Stimulated activated naive CD8-positive, alpha-beta T cell treated with anti-CD3 and anti-CD28 coated beads, Interleukin-15, Interleukin-2, amounts not matched to agents 100 ng/mL and 50 ng/mL, for 24 hours (primary cell): ENCODE data around the gene ESPNL.

Experiments
- H3K27ac Mint-ChIP-seq: one replicate; pipeline ENCODE4 v1.8.0; 2021; ENCODE audit warnings: mild to moderate bottlenecking, mixed read lengths
- H3K27me3 Mint-ChIP-seq: one replicate; pipeline ENCODE4 v1.8.0; 2021; ENCODE audit warnings: mixed read lengths
- H3K36me3 Mint-ChIP-seq: one replicate; pipeline ENCODE4 v1.8.0; 2021; ENCODE audit warnings: low read depth, mixed read lengths
- H3K4me1 Mint-ChIP-seq: one replicate; pipeline ENCODE4 v1.8.0; 2021; ENCODE audit warnings: low read depth, mixed read lengths
- H3K4me3 Mint-ChIP-seq: one replicate; pipeline ENCODE4 v1.8.0; 2021; ENCODE audit warnings: mild to moderate bottlenecking, mixed read lengths
- H3K9me3 Mint-ChIP-seq: one replicate; pipeline ENCODE4 v1.8.0; 2021; ENCODE audit warnings: mixed read lengths

The ESPNL gene

GRCh38 chr2:238100821-238101771 lies 956 bp downstream of the ESPNL start:
- Mint-ChIP-seq H3K36me3 (peaks cover 9% of the 10 kb centered on the region), H3K9me3 (no peaks in the 10 kb centered on the region), H3K27ac (no peak overlapping the region), H3K27me3 (no peaks in the 10 kb centered on the region), H3K4me3 (no peak overlapping the region), H3K4me1 (peaks cover 11% of the 10 kb centered on the region)

- peaks cover 11% of the 10 kb centered on the region for H3K4me1 Mint-ChIP-seq
- H3K9me3 Mint-ChIP-seq, result no peaks in the 10 kb centered on the region
- H3K36me3 Mint-ChIP-seq, result peaks cover 5% of the 10 kb centered on the region
- H3K27me3 Mint-ChIP-seq, result no peaks in the 10 kb centered on the region
- H3K27ac Mint-ChIP-seq, result no peak overlapping the region
- H3K4me3 Mint-ChIP-seq, result no peak overlapping the region
Measured at GRCh38 chr2:238101891-238102841, 2.0 kb downstream of the ESPNL start.

- Mint-ChIP-seq H3K4me1 (peaks cover 16% of the 10 kb centered on the region), H3K27me3 (no peaks in the 10 kb centered on the region), H3K9me3 (no peaks in the 10 kb centered on the region), H3K27ac (no peak overlapping the region), H3K36me3 (peaks cover 2% of the 10 kb centered on the region), H3K4me3 (no peak overlapping the region)
Measured at GRCh38 chr2:238102865-238103264, 2.7 kb downstream of the ESPNL start.

DNA sequence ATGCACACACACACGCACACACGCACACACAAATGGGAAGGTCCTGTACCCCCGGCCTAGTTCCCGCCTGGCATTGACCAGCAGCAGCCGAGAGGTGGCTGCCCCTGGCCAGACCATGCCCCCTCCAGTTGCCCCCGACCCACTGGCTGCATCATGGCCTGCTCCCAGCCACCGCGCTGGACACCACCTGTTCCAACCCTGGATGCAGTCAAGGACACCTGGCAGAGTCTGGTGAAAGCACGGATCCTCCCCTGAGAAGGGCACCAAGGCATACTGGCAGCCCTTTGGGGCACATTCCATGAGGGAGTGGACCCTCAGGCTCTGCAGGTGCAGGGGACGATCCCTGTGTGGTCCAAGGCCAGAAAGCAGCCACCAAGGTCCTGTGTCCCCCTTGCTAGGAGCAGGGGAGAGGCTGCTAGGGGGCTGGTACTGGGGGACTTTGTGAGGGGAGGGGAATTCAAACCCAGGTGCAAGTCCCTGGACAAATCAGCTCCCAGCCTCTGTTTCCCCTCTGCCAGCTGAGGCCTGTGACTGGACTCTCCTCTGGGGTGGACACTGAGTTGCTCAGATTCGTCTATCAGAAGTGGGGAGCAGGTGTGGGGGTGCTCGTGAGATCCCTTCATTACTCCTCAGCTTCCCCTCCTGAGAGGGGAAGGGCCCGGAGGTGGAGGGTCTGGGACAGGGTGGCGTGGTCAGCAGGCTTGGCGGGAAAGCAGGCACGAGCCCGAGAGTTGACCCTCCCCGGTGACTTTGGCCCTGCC lies 3.5 kb downstream of the ESPNL start:
- Mint-ChIP-seq H3K4me1 (peaks cover 12% of the 10 kb centered on the region), H3K36me3 (no peaks in the 10 kb centered on the region), H3K4me3 (no peak overlapping the region), H3K27ac (no peak overlapping the region), H3K9me3 (no peaks in the 10 kb centered on the region), H3K27me3 (no peaks in the 10 kb centered on the region)

DNA sequence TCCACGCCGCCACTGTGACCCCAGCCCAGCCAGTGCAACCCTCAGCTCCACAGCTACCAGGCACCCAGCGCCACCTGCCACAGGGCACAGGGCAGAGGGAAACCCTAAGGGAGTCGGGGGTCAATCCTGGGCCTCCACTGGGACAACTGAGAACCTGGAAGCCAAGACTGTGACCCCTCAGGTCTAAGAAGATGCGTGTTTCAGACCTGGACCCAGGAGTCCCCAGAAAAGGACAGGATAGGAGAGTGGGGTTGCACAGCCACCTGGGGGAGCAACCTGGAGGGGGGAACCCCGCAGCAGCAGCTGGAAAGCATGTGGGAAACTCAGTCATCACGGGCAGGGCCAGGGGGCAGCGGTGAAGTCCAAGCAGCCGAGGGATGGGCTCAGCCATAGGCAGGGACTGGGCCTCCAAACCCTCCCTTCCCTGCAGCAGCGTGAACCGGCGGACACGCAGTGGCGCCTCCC lies 4.1 kb downstream of the ESPNL start:
- Mint-ChIP-seq H3K27me3 (no peaks in the 10 kb centered on the region), H3K4me3 (no peak overlapping the region), H3K36me3 (no peaks in the 10 kb centered on the region), H3K4me1 (peaks cover 9% of the 10 kb centered on the region), H3K9me3 (no peaks in the 10 kb centered on the region), H3K27ac (no peak overlapping the region)

DNA sequence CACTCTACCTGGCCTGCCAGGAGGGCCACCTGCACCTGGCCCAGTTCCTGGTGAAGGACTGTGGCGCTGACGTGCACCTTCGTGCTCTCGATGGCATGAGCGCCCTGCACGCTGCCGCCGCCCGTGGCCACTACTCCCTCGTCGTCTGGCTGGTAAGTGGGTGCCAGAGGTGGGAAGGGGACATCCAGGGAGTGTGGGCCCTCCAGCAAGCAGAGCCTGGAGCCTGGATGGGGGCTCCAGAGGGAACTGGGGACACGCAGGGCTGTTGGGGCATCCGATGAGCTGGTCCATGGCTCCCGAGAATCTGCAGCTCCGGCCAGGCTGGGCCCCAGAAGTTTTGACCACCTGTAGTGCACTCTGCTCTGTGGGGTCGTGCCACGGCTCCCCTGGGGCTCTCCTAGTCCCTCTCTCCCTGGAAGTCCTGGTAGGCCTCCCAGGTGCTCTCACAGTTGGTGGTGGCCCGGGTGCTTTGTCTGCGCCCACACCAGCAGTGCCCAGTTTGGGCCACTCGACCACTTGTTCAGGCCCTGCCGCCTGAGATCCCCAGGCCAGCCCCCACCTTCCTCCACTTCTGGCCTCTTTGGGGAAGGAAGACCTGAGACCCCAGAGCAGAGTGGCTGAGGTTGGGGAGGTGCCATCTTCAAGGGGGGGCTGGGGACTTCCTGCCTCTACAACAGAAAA lies 4.7 kb downstream of the ESPNL start:
- Mint-ChIP-seq H3K4me3 (no peak overlapping the region), H3K27ac (no peak overlapping the region)

GRCh38 chr2:238105506-238106338 lies 5.6 kb downstream of the ESPNL start:
- no peaks in the 10 kb centered on the region for H3K9me3 Mint-ChIP-seq
- peaks cover 12% of the 10 kb centered on the region for H3K4me1 Mint-ChIP-seq
- no peak overlapping the region for H3K4me3 Mint-ChIP-seq
- no peak overlapping the region for H3K27ac Mint-ChIP-seq
- H3K36me3 Mint-ChIP-seq, result no peaks in the 10 kb centered on the region
- no peaks in the 10 kb centered on the region for H3K27me3 Mint-ChIP-seq

More for the DNA sequence above, 4.7 kb downstream of the ESPNL start:
- no peaks in the 10 kb centered on the region for H3K9me3 Mint-ChIP-seq
- peaks cover 12% of the 10 kb centered on the region for H3K4me1 Mint-ChIP-seq
- H3K36me3 Mint-ChIP-seq, result no peaks in the 10 kb centered on the region
- H3K27me3 Mint-ChIP-seq, result no peaks in the 10 kb centered on the region

DNA sequence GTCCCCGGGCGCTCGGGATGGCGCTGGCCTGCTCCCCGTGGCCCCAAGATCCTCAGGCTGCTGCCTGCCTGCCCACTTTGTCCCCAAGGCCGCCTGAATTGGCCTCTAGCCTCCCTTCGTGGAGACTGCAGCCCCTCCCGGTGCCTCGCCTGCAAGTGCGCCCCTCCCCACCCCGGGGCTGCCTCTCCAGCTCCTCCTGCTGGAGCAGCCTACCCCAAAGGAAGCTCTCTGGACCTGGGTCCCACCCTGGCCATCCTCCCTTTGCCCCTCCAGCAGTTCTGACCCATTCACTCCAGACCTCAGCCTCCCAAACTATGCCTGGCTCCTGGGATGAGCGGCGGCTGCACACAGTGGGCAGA lies 6.2 kb downstream of the ESPNL start:
- H3K27me3 Mint-ChIP-seq, result no peaks in the 10 kb centered on the region
- no peak overlapping the region for H3K4me3 Mint-ChIP-seq
- peaks cover 12% of the 10 kb centered on the region for H3K4me1 Mint-ChIP-seq
- H3K9me3 Mint-ChIP-seq, result no peaks in the 10 kb centered on the region
- no peaks in the 10 kb centered on the region for H3K36me3 Mint-ChIP-seq
- H3K27ac Mint-ChIP-seq, result no peak overlapping the region

GRCh38 chr2:238106698-238107524 lies 6.8 kb downstream of the ESPNL start:
- Mint-ChIP-seq H3K27ac (no peak overlapping the region), H3K4me3 (no peak overlapping the region), H3K9me3 (no peaks in the 10 kb centered on the region), H3K4me1 (peaks cover 12% of the 10 kb centered on the region), H3K27me3 (no peaks in the 10 kb centered on the region), H3K36me3 (no peaks in the 10 kb centered on the region)

- peaks cover 2% of the 10 kb centered on the region for H3K9me3 Mint-ChIP-seq
- H3K4me1 Mint-ChIP-seq, result peaks cover 12% of the 10 kb centered on the region
- peaks cover 3% of the 10 kb centered on the region for H3K36me3 Mint-ChIP-seq
- no peaks in the 10 kb centered on the region for H3K27me3 Mint-ChIP-seq
- no peak overlapping the region for H3K27ac Mint-ChIP-seq
- no peak overlapping the region for H3K4me3 Mint-ChIP-seq
Measured at GRCh38 chr2:238107525-238108422, 7.6 kb downstream of the ESPNL start.

DNA sequence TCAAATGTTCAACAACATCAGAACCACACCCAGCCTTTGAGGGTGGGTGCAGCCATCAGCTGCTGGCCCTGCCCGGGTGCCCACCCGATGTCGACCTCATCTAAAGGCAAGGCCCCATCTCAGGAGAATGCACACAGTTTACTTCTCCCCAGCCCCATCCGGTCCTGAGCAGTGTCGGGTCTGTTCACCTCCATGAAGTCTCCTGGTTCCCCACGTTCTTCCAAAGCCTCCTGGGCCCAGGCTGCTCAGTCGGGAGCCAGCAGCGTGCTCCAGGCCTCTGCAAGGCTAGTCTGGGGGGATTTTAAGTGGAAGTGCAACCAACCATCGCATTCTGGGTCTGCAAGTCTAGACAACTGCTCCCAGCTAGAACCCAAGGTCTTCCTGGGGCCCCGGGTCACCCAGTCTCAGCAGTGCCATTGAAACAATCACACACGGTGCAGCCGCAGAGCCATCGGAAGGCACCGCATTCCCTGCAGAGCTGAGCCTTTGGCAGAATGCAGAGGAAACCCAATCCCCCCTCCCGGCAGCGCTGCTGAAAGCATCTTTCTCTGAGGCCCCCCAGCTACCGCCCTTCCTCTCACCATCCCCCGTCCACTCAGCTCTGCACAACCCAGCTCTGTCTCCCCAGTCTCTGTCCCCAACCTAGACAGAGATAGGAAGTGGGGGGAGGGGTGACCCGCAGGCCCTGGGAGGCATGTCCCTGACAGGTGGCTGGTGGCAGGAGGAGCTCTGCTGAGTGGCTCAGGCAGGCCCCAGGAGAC lies 8.5 kb downstream of the ESPNL start:
- peaks cover 9% of the 10 kb centered on the region for H3K9me3 Mint-ChIP-seq
- no peaks in the 10 kb centered on the region for H3K27me3 Mint-ChIP-seq
- H3K27ac Mint-ChIP-seq, result no peak overlapping the region
- peaks cover 7% of the 10 kb centered on the region for H3K36me3 Mint-ChIP-seq
- peaks cover 12% of the 10 kb centered on the region for H3K4me1 Mint-ChIP-seq
- no peak overlapping the region for H3K4me3 Mint-ChIP-seq
